Mammary epithelial cell (primary cell): ENCODE measurements around the gene ATXN10.

Experiments
- CTCF ChIP-seq, 2 donors: IDR thresholded peaks in 1 of 2; conservative IDR thresholded peaks in 1 of 2; 2 replicates each; pipeline ENCODE4 v1.5.1; 2011 to 2012; ENCODE audit warnings: inconsistent platforms in 2 of 2, low read length in 2 of 2, mild to moderate bottlenecking in 2 of 2, control low read depth in 1 of 2, low read depth in 1 of 2; ENCODE audit not compliant: insufficient read depth in 1 of 2; ENCODE audit errors: extremely low read depth in 1 of 2
- EZH2 ChIP-seq: IDR thresholded peaks from 2 replicates; pipeline ENCODE4 v1.6.1; 2012; ENCODE audit warnings: low read length, inconsistent platforms, borderline replicate concordance

- TF ChIP-seq CTCF (conservative IDR thresholded peaks at IDR 0.05 in 1 of 2, IDR thresholded peaks at IDR 0.05 in 1 of 2; ENCODE audit: extremely low read depth in 1 of 2, insufficient read depth in 1 of 2, low read depth in 1 of 2, low read length in 2 of 2) (no peak), EZH2 (no peak)
These were observed 24.6 kb downstream of the ATXN10 start for GRCh38 chr22:45696227-45696626.
